ENCODE data around the gene PTPRA. TPM values are rescaled to one million over a fixed set of nuclear protein-coding genes. Genes with fewer than 3 reads are reported as not detected.
A peak's percentile ranks its signal among the peaks of the same experiment; 100 is the strongest.

The PTPRA gene
- total and polyA plus RNA-seq, 9 of the 15 experiments (the other 6 are each of a cell fraction or from before 2014, with no cell fraction given) = 3.4 to 80.5 (median 28.0) TPM

DNA sequence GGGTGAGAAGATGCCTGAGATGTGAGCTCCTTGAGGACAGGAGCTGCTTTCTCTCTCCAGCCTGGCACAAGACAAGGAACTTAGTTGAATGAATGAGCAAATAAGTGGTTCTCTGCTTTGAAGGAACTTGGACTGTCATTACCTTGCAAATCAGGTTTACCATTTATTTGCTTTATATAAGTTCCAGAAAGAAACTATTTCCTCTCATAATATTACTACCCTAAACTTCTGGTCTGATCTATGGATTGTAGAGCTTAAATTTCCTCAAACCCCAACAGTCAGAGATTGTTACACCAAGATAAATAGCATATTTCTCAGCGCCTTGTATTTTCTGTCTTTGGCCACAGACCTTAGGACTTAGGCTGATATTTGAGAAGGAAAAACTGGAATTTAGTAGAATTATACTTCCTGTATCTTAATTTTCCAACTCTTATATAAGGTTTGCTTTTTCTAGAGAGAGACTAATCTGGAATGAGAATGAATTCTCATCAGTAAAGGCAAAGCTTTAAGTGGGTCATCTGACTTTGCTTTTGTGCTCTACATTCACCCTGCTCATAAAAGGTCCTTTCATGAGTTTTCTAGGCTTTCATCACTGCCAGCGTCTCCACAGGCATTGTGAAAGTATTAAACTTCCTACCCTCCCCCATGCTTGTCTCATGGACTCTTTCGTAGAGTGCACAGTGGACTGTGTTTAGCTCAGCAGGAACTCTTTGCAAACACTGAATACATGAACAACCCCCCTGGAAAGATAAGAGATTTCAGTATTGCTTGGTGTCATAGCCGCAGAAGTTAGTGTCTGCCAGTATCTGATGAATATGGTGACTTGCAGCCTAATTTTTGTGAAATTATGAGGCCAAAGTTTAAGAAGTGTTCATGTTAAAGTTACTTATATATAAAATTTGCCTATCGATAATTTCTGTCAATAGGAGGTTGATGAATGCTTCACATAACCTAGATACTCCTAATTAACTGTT is 74.0 kb downstream of the PTPRA start (continued):
- TF ChIP-seq SETDB1 (IDR thresholded peaks at IDR 0.05; ENCODE audit: low read length) = no peak
- no peak for TF ChIP-seq ZNF324 (CRISPR knock-in tag; IDR thresholded peaks at IDR 0.05)
- no peak for TF ChIP-seq SAFB2 (IDR thresholded peaks at IDR 0.05; ENCODE audit: borderline replicate concordance, low read depth, low read length, severe bottlenecking)
- no peak for TF ChIP-seq ZNF695 (CRISPR knock-in tag; IDR thresholded peaks at IDR 0.05)
- TF ChIP-seq RNF2 (IDR thresholded peaks at IDR 0.05) = peak; percentile 77
- TF ChIP-seq, protein P1, sequence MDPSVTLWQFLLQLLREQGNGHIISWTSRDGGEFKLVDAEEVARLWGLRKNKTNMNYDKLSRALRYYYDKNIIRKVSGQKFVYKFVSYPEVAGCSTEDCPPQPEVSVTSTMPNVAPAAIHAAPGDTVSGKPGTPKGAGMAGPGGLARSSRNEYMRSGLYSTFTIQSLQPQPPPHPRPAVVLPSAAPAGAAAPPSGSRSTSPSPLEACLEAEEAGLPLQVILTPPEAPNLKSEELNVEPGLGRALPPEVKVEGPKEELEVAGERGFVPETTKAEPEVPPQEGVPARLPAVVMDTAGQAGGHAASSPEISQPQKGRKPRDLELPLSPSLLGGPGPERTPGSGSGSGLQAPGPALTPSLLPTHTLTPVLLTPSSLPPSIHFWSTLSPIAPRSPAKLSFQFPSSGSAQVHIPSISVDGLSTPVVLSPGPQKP (CRISPR knock-in tag; IDR thresholded peaks at IDR 0.05) = no peak
- no peak for TF ChIP-seq THRAP3 (IDR thresholded peaks at IDR 0.05; ENCODE audit: borderline replicate concordance)
- no peak for TF ChIP-seq NR2C1 (IDR thresholded peaks at IDR 0.05)
- TF ChIP-seq NR2C1 (tag; IDR thresholded peaks at IDR 0.05) = no peak
- TF ChIP-seq HNRNPUL1 (IDR thresholded peaks at IDR 0.05; ENCODE audit: low read length) = no peak
- TF ChIP-seq PHB (CRISPR knock-in tag; IDR thresholded peaks at IDR 0.05) = no peak
- TF ChIP-seq, protein P2, sequence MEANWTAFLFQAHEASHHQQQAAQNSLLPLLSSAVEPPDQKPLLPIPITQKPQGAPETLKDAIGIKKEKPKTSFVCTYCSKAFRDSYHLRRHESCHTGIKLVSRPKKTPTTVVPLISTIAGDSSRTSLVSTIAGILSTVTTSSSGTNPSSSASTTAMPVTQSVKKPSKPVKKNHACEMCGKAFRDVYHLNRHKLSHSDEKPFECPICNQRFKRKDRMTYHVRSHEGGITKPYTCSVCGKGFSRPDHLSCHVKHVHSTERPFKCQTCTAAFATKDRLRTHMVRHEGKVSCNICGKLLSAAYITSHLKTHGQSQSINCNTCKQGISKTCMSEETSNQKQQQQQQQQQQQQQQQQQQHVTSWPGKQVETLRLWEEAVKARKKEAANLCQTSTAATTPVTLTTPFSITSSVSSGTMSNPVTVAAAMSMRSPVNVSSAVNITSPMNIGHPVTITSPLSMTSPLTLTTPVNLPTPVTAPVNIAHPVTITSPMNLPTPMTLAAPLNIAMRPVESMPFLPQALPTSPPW (CRISPR knock-in tag; IDR thresholded peaks at IDR 0.05) = peak; percentile 56
- TF ChIP-seq TOE1 (IDR thresholded peaks at IDR 0.05; ENCODE audit: borderline replicate concordance) = no peak
- TF ChIP-seq TOE1 (CRISPR knock-in tag; IDR thresholded peaks at IDR 0.05; ENCODE audit: borderline replicate concordance, low read depth) = no peak
- no peak for TF ChIP-seq GTF2B (IDR thresholded peaks at IDR 0.05; ENCODE audit: extremely low read depth, insufficient read length)
- TF ChIP-seq FOS (IDR thresholded peaks at IDR 0.05; ENCODE audit: extremely low read depth, insufficient read length) = no peak
- TF ChIP-seq CGGBP1 (CRISPR knock-in tag; IDR thresholded peaks at IDR 0.05) = no peak
- no peak for TF ChIP-seq FOXK1 (CRISPR knock-in tag; IDR thresholded peaks at IDR 0.05; ENCODE audit: borderline replicate concordance)
- TF ChIP-seq TRIM24 (IDR thresholded peaks at IDR 0.05) = no peak
- no peak for TF ChIP-seq ID3 (CRISPR knock-in tag; IDR thresholded peaks at IDR 0.05)
- no peak for TF ChIP-seq ID3 (tag; IDR thresholded peaks at IDR 0.05)
- TF ChIP-seq NFRKB (IDR thresholded peaks at IDR 0.05; ENCODE audit: low read depth) = no peak
- TF ChIP-seq WHSC1 (IDR thresholded peaks at IDR 0.05; ENCODE audit: low read length) = no peak
- peak; percentile 72 for TF ChIP-seq GATA2 (CRISPR knock-in tag; IDR thresholded peaks at IDR 0.05)
- TF ChIP-seq RAD51 (IDR thresholded peaks at IDR 0.05; ENCODE audit: borderline replicate concordance, low read depth) = no peak
- TF ChIP-seq ZNF133 (CRISPR knock-in tag; IDR thresholded peaks at IDR 0.05) = no peak

Data from K562 (cell line).